ENCODE measurements around the gene PLK2.

The PLK2 gene

GRCh38 chr5:58450018-58450417, 9.9 kb downstream of the PLK2 start:
- ATAC-seq (no peak), DNase-seq (no peak)

- no peak for ATAC-seq
- DNase-seq, result no peak
Measured at GRCh38 chr5:58447226-58447625, 12.7 kb downstream of the PLK2 start.

GRCh38 chr5:58446024-58446423, 13.9 kb downstream of the PLK2 start:
- DNase-seq, result no peak
- ATAC-seq, result no peak

GRCh38 chr5:58444805-58445204, 15.1 kb downstream of the PLK2 start:
- ATAC-seq, result no peak

GRCh38 chr5:58440901-58441460, 18.9 kb downstream of the PLK2 start:
- ATAC-seq (no peak), DNase-seq (no peak)

More at GRCh38 chr5:58444805-58445204, 15.1 kb downstream of the PLK2 start:
- DNase-seq, result no peak

- ATAC-seq (no peak), DNase-seq (no peak)
Measured at GRCh38 chr5:58439094-58439644, 20.7 kb downstream of the PLK2 start.

- DNase-seq, result no peak
- ATAC-seq, result no peak
Measured at GRCh38 chr5:58437661-58438060, 22.2 kb downstream of the PLK2 start.

GRCh38 chr5:58431832-58432231, 28.1 kb downstream of the PLK2 start:
- no peak for ATAC-seq
- DNase-seq, result no peak

GRCh38 chr5:58412932-58413331, 47.0 kb downstream of the PLK2 start:
- no peak for DNase-seq
- ATAC-seq, result no peak

- no peak for ATAC-seq
- no peak for DNase-seq
Measured at GRCh38 chr5:58412081-58412480, 47.8 kb downstream of the PLK2 start.

GRCh38 chr5:58411372-58411771, 48.5 kb downstream of the PLK2 start:
- DNase-seq (no peak), ATAC-seq (no peak)

GRCh38 chr5:58410441-58410840, 49.4 kb downstream of the PLK2 start:
- ATAC-seq (no peak), DNase-seq (no peak)

GRCh38 chr5:58407042-58407719, 52.7 kb downstream of the PLK2 start:
- no peak for ATAC-seq
- no peak for DNase-seq

GRCh38 chr5:58406394-58406793, 53.5 kb downstream of the PLK2 start:
- ATAC-seq, result no peak
- no peak for DNase-seq

GRCh38 chr5:58405175-58405574, 54.7 kb downstream of the PLK2 start:
- ATAC-seq (no peak), DNase-seq (no peak)

- DNase-seq, result no peak
- no peak for ATAC-seq
Measured at GRCh38 chr5:58404734-58405133, 55.2 kb downstream of the PLK2 start.
